HL-60 (cell line): Measurements from ENCODE around the gene CDC42EP4.

ENCODE experiments used
- POLR2AphosphoS5 ChIP-seq: IDR thresholded peaks from 2 replicates; pipeline ENCODE4 v1.6.1; 2012; ENCODE audit warnings: low read depth
- TF ChIP-seq, protein P1 (sequence below): IDR thresholded peaks from one replicate; pipeline ENCODE4 v1.5.1; 2011; ENCODE audit warnings: low read length, control low read depth, inconsistent platforms; ENCODE audit not compliant: insufficient read depth

DNA sequence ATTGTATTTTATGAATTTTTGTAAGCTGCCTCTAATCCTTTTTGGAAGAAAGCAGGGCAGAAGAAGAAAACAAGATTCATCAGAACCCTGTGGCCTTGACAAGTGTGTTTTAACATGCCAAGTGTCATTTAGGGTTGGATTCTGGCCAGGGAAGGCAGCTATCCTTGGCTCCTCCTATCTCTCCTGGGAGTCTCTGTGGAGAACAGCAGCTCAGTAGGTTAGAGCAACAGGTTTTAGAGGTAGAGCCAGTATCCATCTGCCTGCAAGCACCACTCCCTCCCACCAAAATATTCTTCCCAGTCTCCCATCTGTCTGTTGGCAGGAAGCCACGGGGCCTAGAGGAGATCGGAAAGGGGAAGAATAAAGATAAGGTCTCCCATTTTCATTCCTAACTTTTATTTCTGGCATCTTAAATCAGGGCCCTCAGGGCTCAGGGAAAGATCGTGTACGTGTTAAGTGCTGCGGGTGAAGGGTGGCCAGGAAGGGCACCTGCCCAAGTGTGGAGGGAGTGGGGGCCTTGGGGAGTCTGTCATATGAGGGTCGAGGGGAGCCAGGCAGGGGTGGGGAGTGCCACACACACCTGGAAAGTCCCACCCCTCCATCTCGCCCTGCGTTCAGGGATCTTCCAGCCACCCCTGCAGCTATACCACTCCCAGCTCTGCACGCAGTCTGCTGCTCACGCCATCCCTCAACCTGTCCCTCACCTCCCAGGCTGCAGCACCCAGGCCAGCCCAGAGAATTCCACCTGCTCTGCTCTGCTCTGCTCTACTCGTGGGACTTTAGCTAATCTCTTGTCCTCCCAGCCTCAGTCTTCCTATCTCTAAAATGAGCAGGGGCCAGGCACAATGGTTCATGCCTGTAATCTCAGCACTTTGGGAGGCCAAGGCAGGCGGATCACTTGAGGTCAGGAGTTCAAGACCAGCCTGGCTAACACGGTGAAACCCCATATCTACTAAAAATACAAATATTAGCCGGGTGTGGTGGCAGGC lies 33.0 kb downstream of the CDC42EP4 start:
- TF ChIP-seq, protein P1, sequence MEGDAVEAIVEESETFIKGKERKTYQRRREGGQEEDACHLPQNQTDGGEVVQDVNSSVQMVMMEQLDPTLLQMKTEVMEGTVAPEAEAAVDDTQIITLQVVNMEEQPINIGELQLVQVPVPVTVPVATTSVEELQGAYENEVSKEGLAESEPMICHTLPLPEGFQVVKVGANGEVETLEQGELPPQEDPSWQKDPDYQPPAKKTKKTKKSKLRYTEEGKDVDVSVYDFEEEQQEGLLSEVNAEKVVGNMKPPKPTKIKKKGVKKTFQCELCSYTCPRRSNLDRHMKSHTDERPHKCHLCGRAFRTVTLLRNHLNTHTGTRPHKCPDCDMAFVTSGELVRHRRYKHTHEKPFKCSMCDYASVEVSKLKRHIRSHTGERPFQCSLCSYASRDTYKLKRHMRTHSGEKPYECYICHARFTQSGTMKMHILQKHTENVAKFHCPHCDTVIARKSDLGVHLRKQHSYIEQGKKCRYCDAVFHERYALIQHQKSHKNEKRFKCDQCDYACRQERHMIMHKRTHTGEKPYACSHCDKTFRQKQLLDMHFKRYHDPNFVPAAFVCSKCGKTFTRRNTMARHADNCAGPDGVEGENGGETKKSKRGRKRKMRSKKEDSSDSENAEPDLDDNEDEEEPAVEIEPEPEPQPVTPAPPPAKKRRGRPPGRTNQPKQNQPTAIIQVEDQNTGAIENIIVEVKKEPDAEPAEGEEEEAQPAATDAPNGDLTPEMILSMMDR, result no peak
- TF ChIP-seq POLR2AphosphoS5, result no peak
